ENCODE data around the gene COL26A1.

DNA sequence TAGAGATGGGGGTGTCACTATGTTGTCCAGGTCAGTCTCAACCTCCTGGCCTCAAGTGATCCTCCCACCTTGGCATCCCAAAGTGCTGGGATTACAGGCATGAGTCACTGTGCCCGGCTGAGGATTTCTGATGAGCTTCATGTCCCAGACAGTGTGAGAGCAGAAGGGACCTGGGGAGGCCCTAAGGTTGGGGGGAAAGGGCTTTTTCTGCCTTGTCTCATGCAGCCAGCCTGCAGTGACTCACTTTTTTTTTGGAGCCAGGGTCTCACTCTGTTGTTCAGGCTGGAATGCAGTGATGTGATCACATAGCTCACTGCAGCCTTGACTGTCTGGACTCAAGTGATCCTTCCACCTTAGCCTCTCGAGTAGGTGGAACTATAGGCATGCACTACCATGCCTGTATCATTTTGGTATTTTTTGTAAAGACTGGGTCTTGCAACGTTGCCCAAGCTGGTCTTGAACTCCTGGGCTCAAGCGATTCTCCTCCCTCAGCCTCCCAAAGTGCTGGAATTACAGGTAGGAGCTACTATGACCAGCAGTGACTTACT, 14.6 kb downstream of the COL26A1 start:
- TF ChIP-seq, protein P1, sequence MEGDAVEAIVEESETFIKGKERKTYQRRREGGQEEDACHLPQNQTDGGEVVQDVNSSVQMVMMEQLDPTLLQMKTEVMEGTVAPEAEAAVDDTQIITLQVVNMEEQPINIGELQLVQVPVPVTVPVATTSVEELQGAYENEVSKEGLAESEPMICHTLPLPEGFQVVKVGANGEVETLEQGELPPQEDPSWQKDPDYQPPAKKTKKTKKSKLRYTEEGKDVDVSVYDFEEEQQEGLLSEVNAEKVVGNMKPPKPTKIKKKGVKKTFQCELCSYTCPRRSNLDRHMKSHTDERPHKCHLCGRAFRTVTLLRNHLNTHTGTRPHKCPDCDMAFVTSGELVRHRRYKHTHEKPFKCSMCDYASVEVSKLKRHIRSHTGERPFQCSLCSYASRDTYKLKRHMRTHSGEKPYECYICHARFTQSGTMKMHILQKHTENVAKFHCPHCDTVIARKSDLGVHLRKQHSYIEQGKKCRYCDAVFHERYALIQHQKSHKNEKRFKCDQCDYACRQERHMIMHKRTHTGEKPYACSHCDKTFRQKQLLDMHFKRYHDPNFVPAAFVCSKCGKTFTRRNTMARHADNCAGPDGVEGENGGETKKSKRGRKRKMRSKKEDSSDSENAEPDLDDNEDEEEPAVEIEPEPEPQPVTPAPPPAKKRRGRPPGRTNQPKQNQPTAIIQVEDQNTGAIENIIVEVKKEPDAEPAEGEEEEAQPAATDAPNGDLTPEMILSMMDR (IDR thresholded peaks at IDR 0.05): no peak
- no peak for TF ChIP-seq POLR2AphosphoS5 (IDR thresholded peaks at IDR 0.05)
